ENCODE results near the gene ALS2CL.

The ALS2CL gene

DNA sequence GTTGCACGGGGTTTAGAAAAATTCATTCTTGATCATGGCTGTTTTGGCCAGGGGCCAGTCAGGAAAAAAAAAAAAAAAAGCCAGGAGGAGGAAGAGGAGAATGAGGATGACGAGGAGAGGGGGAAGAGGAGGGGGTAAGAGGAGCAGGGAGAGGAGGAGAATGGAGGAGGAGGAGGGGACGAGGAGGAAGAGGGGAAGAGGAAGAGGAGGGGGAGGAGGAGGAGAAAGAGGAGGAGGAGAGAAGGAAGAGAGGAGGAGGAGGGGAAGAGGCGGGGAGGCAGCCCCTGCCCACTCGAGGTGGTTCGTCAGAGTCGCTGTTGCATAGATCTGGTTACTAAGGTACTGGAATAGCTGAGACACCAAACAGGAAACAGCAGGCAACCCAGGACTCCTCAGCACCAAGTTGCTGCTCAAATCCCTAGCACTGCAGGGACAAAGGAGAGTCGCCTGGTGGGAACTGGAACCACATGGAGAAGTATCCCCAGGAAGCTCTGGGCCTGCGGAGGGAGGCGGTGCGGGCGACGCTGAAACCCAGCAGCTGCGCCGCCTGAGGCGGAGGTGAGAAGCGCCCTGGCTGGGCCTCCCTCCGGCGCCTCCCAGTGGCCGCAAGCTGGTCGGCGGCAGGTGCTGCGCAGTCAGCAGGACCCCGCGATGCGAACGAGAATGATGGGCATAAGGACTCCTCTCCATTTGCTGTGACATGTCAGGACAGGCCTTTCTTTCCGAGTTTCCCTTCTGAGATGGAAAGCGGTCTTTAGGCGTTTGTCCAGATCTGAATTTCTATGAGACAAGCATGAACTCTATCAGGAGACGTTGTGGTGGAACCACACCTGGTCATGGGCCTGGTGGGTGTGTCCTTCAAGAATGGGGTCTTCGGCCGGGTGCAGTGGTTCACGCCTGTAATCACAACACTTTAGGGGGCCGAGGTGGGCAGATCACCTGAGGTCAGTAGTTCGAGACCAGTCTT is 63.6 kb downstream of the ALS2CL start:
- DNase-seq, result no peak

DNA sequence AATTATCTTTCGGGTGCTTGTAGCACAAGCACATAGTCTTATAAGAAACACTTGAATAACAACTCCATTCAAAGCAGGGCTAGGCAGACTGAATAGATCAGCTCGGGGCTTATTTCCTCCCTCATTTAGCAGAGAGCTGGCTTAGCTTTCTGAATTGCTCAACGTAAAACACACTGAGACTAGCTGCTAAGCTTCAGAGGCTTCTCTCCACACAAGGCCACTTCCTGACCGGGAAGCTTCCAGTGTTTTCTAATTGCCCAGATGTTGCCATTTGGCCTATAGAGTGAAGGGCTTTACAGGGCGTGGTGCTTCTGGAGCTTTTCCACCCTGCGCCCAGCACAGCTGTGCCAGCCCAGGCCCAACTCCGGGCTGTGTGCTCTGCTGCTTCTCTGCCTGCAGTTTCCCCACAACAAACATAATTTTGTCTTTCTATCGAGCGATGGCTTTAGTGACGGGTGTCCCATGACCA is 64.5 kb downstream of the ALS2CL start:
- DNase-seq, result no peak

DNA sequence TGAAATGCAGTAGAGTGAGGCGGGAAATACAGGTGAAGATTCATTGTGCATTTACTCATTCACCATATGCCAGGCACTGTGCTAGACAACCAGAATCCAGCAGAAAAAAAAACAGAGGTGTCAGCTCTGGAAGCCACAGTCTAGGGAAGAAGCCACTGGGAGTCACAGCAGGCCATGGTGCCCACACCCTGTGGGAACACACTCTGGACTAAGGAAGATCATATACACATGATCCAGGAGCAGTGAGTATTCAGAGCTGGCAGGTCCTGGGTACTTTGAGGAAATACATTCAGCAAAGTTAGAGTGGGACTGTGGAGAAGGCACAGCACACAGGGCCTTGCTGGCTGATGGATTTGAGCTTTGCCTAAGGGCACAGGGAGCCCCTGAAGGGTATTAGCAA is 66.4 kb downstream of the ALS2CL start:
- DNase-seq, result no peak

DNA sequence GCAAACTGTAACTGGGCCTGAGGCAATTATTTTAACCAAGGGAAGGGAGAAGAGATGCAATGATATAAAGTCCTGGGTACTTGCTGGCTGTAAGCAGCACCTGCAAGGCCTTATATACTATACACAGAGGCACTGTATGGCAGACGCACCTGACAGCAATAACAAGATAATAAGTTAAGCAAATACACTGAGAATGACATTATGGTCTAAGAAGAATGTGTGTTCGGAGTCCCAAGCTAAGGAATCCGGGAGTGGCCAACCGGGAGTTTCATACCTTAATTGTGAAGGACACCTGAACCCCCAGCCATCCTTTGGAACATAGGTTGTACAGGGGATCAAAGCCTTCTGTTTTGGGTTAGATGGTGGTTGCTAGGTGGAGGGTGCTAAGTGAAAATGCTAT is 67.4 kb downstream of the ALS2CL start:
- DNase-seq, result no peak

DNA sequence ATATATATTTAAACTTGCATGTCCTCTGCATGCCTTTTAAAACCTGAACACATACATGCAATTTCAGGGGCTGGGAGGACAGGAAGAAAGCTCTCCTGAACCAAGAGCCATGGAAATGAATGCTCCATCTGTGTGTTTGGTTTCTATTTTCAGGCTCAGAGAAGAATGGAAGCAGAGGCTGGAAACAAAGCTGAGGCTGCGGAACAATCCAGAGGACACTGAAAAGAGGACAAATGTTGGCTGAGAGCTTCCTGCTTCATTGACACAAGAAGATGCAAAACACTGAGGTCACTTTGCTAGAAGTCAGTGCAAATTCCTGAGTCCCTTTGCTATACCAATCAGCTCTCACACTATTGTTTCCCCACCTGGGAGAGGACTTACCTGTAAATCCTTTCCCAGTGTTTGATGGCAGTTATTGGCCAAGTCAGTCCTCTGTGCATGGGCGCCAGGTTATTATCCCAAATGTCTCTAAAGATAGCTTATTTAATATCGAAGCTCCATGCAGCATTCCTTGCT is 68.4 kb downstream of the ALS2CL start:
- no peak for DNase-seq

DNA sequence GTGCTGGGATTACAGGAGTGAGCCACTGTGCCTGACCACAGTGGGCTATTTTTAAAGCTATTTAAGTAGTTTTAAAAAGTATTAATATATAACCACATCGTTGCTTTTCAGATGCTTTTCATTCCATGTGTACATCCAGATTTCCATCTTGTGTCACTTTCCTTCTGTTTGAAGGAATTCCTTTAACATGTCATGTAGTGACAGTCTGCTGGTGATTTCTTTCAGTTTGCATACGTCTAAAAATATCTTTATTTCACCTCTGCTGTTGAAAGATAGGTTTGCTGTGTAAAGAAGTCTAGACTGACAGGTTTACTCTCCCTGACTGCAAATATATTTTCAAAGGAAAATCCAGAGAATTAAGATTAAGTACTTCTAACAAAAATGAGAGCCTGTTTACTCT is 68.9 kb downstream of the ALS2CL start:
- no peak for DNase-seq

DNA sequence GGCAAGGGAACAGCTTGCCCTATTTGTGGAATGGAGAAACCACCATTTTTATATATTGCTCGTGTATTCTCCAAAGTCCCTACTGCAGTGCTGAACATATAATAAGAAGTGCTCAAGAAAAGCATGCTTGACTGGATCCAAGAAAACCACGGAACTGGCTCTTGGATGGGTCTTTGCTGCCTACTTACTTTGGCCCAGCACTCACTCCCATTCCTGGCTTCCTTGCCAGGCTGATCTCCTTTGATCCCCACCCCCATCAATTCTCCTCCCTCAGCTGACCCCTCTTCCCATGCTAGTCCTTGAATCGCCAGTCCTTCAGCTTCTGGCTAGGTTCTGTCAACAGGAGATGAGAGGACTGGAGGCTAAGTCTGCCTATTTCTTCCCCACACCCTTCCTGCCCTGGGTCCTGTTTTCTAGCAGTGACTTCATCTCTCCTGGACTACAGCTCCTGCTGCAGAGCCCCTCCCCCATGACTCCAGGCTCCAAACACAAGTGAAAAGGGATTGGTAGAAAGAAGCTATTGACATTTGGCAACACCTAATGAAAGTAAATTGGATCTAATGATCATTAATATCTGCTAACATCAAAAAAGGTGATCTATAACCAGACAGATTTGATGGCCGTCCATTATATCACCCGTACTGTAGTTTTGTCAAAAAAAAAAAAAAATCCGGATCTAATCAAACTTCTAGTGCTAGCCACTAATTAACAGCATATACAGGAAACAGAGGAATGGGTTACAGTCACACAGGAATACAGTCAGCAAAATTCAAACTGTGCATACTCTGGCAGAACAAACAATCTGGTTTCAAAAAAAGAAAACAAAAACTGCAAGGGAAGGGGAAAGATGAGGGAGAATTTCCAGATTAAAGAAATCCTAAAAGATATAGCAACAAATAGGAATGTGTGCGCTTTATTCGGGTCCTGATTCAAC is 73.4 kb downstream of the ALS2CL start:
- DNase-seq, result no peak
